Fibroblast of the aortic adventitia (primary cell): ENCODE measurements around the gene CWC27. TPM values are rescaled to one million over a fixed set of nuclear protein-coding genes. Genes with fewer than 3 reads are reported as not detected.
A peak's percentile ranks its signal among the peaks of the same experiment; 100 is the strongest.

ENCODE experiments used
- DNase-seq: peaks from one replicate; pipeline ENCODE4 v3.0.0-alpha.2; 2010; ENCODE audit warnings: low read depth
- H3K4me3 ChIP-seq: 2 replicates; pipeline ENCODE4 v1.5.1; 2011; ENCODE audit warnings: low read depth, mild to moderate bottlenecking, control low read depth, low read length, moderate library complexity
- CTCF ChIP-seq: IDR thresholded peaks from 2 replicates; pipeline ENCODE4 v1.5.1; 2011; ENCODE audit warnings: mild to moderate bottlenecking, low read length, control low read depth, inconsistent platforms; ENCODE audit not compliant: insufficient read depth
- total RNA-seq: library from RNA; depleted of rRNA; stranded (reverse); fragments of >200 nt; gene quantifications from 2 replicates; pipeline ENCODE4 v1.2.3, GENCODE V29; 2012; ENCODE audit warnings: low replicate concordance

The CWC27 gene
- total RNA-seq, 1 donor: 22.6 TPM

GRCh38 chr5:64980176-64980575 lies 211.4 kb downstream of the CWC27 start:
- no peak for DNase-seq
- H3K4me3 ChIP-seq: no peak overlapping the region
- TF ChIP-seq CTCF: no peak

GRCh38 chr5:64987768-64988167 lies 219.0 kb downstream of the CWC27 start:
- H3K4me3 ChIP-seq: no peak overlapping the region
- DNase-seq: no peak
- TF ChIP-seq CTCF: no peak

GRCh38 chr5:65009207-65009606 lies 240.5 kb downstream of the CWC27 start:
- no peak for TF ChIP-seq CTCF
- H3K4me3 ChIP-seq: no peak overlapping the region
- no peak for DNase-seq

GRCh38 chr5:65010841-65011240 lies 242.1 kb downstream of the CWC27 start:
- no peak overlapping the region for H3K4me3 ChIP-seq
- TF ChIP-seq CTCF: no peak
- DNase-seq: no peak

GRCh38 chr5:65012301-65012892 lies 243.7 kb downstream of the CWC27 start:
- no peak overlapping the region for H3K4me3 ChIP-seq
- no peak for TF ChIP-seq CTCF
- no peak for DNase-seq

- TF ChIP-seq CTCF: no peak
- DNase-seq: peak; percentile 59
Measured at GRCh38 chr5:65013166-65013565, 244.4 kb downstream of the CWC27 start.

GRCh38 chr5:65014769-65015168 lies 246.0 kb downstream of the CWC27 start:
- DNase-seq: no peak
- H3K4me3 ChIP-seq: no peak overlapping the region
- TF ChIP-seq CTCF: no peak

More at GRCh38 chr5:65013166-65013565, 244.4 kb downstream of the CWC27 start:
- H3K4me3 ChIP-seq: no peak overlapping the region
